ENCODE data around the gene ZFHX3. TPM values are rescaled to one million over a fixed set of nuclear protein-coding genes. Genes with fewer than 3 reads are reported as not detected.

The ZFHX3 gene
- total RNA-seq, 1 donor from 2014 or later: 3.6 TPM

DNA sequence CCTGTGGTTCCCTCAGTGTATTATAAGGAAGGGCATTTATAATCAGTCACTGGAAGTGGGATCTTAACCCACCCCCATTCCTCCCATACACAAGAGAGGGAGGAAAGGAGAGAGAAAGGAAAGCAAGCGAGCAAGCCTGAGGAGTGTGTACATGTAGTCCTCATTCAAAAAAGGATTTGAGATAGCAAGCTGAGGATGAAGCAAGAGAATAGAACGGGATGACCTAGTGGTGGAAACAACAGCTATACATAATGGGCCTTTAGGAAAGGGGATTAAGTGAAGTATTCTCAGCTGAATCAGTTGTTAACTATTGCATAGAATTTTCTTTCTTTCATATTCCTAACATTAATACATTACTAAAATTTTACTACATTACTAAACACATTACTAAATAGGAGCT is 281.4 kb downstream of the ZFHX3 start:
- DNase-seq (ENCODE audit: low read depth): no peak

DNA sequence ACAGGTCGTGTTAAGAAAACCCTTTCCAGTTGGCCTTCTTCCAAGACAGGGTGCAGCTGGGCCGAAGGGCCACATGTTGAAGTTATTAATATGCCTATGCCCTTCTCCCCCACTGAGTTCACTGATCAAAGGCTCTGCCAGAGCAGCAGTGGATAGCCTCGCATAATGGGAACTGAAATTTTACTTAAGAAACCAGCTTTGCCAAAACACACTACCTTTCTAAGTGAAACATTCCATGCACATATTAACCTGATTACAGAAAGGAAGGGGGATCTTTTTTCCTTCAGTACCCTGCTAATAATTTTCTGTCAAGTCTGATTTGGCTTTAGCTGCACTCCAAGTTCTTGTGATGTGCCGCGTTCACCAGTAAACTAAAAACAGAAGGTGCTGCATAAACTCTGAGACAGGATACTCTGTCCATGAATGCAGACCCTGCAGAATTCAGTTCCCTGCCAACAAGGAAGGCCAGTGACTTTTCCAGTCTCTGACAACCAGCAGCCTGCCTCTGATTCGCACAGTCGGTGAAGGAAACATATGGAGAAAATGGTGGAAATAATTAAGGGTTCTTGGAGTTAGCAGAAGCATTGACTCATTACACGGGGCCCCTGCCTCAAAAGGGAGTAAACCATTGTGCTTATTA is 283.8 kb downstream of the ZFHX3 start:
- DNase-seq (ENCODE audit: low read depth): peak; percentile 30

DNA sequence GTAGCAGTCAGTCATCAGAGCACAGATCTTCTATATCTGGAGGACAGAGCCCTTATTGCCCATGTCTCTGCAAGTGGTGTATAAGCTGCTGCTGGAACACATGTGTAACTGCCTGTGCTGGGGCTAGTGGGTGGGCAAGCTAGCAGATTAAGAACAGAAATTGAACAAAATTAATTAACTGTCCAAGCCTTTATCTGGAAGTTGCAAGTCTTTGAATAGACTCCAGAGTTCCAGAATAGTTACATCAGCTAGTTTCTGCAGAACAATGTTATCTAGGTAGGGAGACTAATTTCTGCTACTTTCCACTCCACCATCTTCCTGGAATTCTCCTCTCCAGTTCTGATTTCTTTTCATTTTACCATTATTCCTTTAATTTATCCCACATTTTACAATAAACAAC is 287.3 kb downstream of the ZFHX3 start:
- no peak for DNase-seq (ENCODE audit: low read depth)

DNA sequence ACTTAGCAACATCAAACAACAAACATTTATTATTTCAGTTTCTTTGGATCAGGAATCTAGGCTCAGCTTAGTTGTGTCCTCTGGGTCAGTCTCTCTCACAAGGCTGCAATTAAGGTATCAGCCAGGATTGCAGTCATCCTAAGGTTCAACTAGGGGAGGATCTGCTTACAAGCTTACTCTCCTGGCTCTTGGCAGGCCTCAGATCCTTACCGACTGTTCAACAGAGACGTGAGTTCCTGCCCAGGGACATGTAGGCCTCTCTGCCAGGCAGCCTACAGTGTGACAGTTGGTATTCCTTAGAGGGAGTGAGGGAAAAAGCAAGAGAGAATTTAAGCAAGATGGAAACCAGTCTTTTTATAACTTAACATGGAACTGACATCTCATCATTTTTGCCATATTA is 294.0 kb downstream of the ZFHX3 start:
- no peak for DNase-seq (ENCODE audit: low read depth)

DNA sequence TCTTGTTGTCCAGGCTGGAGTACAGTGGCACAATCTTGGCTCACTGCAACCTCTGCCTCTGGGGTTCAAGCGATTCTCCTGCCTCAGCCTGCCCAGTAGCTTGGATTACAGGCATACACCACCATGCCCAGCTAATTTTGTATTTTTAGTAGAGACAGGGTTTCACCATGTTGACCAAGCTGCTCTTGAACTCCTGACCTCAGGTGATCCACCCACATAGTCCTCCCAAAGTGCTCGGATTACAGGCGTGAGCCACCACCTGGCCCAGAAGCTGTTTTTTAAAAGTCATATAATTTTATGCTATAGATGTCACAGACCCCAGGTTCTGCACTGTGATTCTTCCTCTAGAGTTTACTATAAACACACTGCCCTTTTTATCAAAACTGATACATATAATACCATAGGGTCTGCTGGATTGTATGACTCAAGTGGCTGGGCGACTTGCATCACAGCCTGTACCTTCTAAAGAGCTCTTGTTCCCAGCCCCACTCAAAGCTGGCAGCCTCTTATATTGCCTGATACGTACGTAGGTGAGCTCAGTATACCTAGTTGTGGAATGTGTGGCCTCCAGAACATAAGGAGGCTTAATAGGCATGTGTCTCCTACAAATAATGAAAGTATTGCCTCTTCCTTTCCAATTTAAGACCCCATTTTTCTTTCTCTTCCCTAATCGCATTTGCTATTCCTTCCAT is 295.8 kb downstream of the ZFHX3 start:
- DNase-seq (ENCODE audit: low read depth): no peak

DNA sequence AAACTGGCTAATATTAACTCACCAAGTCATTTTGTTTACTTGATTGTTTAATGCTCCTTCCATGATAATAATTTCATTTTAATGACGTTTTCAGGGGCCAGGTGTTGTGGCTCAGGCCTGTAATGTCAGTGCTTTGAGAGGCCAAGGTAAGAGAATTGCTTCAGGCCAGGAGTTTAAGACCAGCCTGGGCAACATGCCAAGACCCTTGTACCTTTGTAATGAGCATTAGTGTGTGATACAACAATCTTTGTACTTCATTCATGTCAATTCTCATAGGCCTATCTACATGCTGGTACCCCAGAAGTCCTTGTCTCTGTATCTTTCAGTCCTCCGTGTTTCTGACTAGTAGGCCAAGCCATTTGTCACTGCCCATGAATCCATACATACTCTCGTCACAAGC is 296.9 kb downstream of the ZFHX3 start:
- no peak for DNase-seq (ENCODE audit: low read depth)

DNA sequence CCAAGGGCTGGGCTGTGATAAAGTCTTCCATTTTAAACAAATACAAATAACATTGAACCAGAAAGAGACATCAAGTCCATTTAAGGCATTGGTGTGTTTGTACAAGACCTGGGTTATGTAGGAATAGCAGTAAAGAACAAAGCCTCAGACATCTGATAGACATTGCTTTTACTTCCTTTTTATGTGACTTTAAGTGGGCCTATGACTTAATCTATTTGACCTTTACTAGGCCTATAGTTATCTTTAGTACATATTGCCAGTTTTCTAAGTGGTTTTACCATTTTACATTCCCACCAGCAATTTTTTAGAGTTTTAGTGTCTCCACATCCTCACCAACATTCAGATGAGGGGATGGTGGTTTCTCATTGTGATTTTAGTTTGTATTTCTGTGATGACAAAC is 298.8 kb downstream of the ZFHX3 start:
- no peak for DNase-seq (ENCODE audit: low read depth)

DNA sequence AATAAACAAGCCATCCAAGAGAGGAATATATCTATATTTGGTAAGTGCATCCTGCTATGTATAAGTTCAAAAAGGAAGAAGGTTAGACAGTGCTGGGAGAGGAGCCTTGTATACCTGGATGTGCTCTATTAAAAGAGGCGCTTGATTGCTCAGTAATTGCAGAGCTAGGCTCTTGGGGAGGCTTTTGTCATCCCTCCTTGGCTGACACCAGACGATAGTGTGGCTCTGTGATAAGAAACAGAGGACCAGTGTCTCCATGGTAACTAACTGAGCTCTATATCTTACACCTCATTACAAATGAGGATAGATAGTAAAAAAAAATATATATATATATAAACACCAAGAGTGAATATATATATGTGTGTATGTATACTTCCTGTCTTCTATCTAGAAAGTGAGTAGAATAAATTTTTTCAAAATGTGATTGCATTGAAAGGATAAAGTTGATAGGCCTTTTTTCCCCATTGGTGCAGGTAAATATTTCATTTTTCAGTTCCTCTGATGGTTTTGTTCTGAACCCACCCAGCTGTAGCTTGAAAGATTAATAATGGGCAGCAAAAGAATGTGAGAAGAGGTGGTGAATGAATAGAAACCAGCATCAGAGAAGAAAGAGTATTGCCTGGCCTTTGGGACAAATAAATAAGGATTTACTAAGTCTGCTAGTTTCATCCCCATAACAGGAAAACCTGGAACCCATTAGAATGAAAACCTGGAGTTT is 303.7 kb downstream of the ZFHX3 start:
- no peak for DNase-seq (ENCODE audit: low read depth)

DNA sequence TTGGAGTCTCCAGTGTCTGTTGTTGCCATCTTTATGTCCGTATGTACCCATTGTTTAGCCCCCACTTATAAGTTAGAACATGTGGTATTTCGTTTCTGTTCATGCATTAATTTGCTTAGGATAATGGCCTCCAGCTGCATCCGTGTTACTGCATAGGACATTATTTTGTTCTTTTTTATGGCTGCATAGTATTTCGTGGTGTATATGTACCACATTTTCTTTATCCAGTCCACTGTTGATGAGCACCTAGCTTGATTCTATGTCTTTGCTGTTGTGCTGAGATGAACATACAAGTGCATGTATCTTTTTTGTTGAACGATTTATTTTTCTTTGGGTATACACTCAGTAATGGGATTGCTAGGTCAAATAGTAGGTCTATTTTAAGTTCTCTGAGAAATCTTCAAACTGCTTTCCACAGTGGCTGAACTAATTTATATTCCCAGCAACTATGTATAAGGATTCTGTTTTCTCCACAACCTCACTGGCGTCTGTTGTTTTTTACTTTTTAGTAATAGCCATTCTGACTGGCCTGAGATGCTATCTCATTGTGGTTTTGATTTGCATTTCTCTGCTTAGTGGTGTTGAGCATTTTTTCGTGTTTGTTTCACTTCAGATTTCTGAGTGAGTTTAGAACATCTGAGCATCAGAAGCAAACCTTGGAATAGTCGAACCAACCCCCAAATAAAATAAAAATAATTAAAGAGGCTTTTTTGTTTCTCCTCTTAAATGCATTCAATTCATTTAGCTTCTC is 304.7 kb downstream of the ZFHX3 start:
- DNase-seq (ENCODE audit: low read depth): no peak

DNA sequence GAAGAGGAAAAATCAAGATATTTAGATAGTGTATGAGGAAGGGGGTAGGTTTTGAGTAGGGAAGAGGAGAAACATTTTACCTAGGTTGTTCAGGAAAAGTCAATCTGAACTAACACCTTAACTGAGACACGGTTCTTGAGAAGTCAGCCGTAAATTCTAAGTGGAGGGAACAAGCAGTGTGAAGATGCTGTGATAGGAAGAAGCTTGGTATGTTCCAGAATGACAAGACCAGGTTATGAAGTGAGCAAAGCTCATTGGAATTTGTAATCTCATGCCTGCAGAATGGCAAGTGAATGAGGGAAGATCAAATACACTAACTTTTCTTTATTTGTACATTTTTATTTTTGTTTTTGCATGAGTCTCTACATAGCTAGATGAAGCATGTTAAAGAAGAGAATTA is 307.6 kb downstream of the ZFHX3 start:
- peak; percentile 22 for DNase-seq (ENCODE audit: low read depth)

DNA sequence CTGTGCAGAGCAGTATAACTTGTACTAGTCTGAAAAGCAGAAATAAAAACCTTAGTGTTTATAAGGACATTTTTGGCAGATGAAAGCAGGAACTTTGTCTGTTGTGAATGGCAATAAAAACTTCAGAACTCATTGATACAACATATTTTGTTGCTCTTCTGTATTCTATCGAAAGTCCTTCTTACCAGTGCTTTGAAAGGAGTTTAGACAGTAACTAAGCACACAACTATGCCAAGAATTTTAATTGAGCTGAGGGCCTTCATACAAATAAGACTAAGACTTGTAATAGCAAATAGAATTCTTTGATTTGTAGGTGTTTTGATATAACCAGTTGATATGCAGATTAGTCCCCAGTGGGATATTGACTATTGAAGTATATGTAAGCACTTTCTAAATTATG is 308.4 kb downstream of the ZFHX3 start:
- peak; percentile 22 for DNase-seq (ENCODE audit: low read depth)

DNA sequence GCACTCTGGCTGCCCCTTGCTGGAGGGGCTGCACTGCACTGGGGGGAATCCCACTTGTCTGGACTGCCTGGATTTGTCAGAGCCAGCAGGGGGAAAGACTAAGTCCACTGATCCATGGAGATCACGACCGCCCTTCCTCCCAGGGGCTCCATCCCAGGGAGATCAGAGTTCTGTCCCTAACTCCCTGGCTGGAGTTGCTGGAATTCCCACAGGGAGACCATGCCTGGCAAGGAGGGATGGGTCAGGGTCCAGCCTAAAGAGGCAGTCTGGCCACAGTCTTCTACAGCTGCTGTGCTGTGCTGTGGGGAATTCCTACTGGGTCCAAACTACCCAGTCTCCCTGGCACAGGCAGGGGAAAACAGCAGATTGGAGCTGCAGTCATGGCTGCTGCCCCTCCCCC is 311.9 kb downstream of the ZFHX3 start:
- DNase-seq (ENCODE audit: low read depth): peak; percentile 6

Measured in myocyte (in vitro differentiated cells).